Sigmoid colon (tissue), 7 donors: ENCODE results near the gene KANK4. TPM values are rescaled to one million over a fixed set of nuclear protein-coding genes. Genes with fewer than 3 reads are reported as not detected.

Experiments used
- DNase-seq: peaks from one replicate; pipeline ENCODE4 v3.0.0-alpha.2; 2019
- H3K27ac ChIP-seq, 4 donors: fragments of 200-600 bp; sonication (generic); one replicate each; pipeline ENCODE4 v1.5.1; 2016 to 2019; ENCODE audit warnings: mild to moderate bottlenecking in 1 of 4
- H3K27me3 ChIP-seq, 3 donors: fragments of 200-600 bp; sonication (generic); one replicate each; pipeline ENCODE4 v1.5.1; 2019; ENCODE audit warnings: mild to moderate bottlenecking in 1 of 3
- H3K36me3 ChIP-seq, 4 donors: fragments of 200-600 bp; sonication (generic); one replicate each; pipeline ENCODE4 v1.5.1; 2016 to 2019
- H3K4me1 ChIP-seq, 4 donors: fragments of 200-600 bp; sonication (generic); one replicate each; pipeline ENCODE4 v1.5.1; 2017 to 2019
- H3K4me3 ChIP-seq, 4 donors: fragments of 200-600 bp; sonication (generic); one replicate each; pipeline ENCODE4 v1.5.1; 2017 to 2019; ENCODE audit warnings: mild to moderate bottlenecking in 2 of 4, moderate library complexity in 1 of 4
- H3K9me3 ChIP-seq, 4 donors: fragments of 200-600 bp in 3 of 4; sonication (generic) in 3 of 4; one replicate each; pipeline versions ENCODE4 v1.5.1 to v1.6.1; 2013 to 2019
- EP300 ChIP-seq, 4 donors: sonication (generic); formaldehyde crosslinking; IDR thresholded peaks; one replicate each; pipeline ENCODE4 v1.6.1; 2017; ENCODE audit warnings: antibody characterized with exemption in 4 of 4
- POLR2A ChIP-seq, 2 donors: fragments of 450-650 bp; IDR thresholded peaks; one replicate each; pipeline ENCODE4 v1.6.1; 2016; ENCODE audit warnings: antibody characterized with exemption in 2 of 2, mild to moderate bottlenecking in 2 of 2, moderate library complexity in 2 of 2
- POLR2AphosphoS5 ChIP-seq, 4 donors: sonication (generic); formaldehyde crosslinking; IDR thresholded peaks; one replicate each; pipeline ENCODE4 v1.6.1; 2017; ENCODE audit warnings: antibody characterized with exemption in 4 of 4
- WGBS, 2 donors: extraction: QIAGEN DNeasy Blood & Tissue Kit; methylation state at CpG; one replicate each; pipeline ENCODE4 v1.1.7; 2013; 5-methylcytosine and 5-hydroxymethylcytosine counted together
- intact Hi-C: fragments of 100-400 bp; cut with DNase I; formaldehyde crosslinking; loops from one replicate; pipeline ENCODE4 v1.15.1; 2023
- polyA plus RNA-seq, 3 donors: library from polyadenylated mRNA; stranded (reverse); fragments of 200-250 nt; gene quantifications; one replicate each; pipeline ENCODE4 v1.2.3, GENCODE V29; 2013
- total RNA-seq, 4 donors: library from RNA; depleted of rRNA; stranded (reverse); fragments of >200 nt; gene quantifications; one replicate each; pipeline ENCODE4 v1.1.0, GENCODE V29; 2016
- TF ChIP-seq, protein P1 (sequence below), 4 experiments: fragments of 450-650 bp in 3 of 4; fragments of 200-600 bp in 1 of 4; IDR thresholded peaks; one replicate each; pipeline ENCODE4 v1.5.1; 2016 to 2019; ENCODE audit warnings: antibody characterized with exemption in 4 of 4, mild to moderate bottlenecking in 3 of 4, moderate library complexity in 2 of 4
- donor health status: healthy with polysubstance abuse.
- donor health status: Bipolar disorder and iron deficiency.
- donor health status: healthy.

KANK4 gene
- total and polyA plus RNA-seq, 7 donors = 0.60 to 2.4 (median 1.6) TPM; not detected in 1

DNA sequence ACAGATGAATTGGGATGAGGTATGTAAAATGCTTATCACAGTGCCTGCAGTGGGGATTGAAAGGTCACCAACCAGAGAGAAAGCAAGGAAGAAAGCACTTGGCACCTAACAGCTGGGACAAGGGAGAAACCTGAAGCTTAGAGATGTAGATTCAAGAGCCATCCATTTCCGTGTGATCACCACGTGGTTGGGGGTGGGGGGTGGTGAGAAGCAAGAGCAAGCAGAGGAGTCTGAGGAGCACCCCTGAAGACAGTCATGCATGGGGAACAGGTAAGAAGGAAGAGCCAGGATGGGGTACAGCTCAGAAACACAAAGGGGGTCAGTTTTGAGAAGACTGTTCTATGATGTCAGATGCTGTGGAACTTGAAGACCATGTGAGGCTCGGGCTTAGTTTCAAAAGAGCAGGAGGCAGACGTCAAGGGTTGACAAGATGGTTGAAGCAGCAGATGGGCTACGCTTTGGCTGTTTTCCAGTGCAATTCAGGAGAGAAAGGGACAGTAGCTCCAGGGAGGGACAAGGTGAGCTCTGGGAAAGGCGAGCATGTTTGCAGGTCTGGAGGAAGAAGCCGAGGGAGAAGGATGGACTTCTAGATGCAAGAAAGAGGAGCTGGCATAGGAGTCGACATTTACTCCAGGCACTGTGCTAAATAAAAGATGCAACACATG lies 17.4 kb downstream of the KANK4 start:
- 85 to 89% methylated on average over 8 of the region's 8 CpGs for WGBS, 2 donors
- H3K4me3 ChIP-seq = no peak overlapping the region
- H3K36me3 ChIP-seq = no peaks in the 10 kb centered on the region
- intact Hi-C loops = no loop called here
- H3K4me1 ChIP-seq = no peaks in the 10 kb centered on the region
- no peaks in the 10 kb centered on the region for H3K9me3 ChIP-seq
- H3K27ac ChIP-seq = no peak overlapping the region
- DNase-seq = no peak
- H3K27me3 ChIP-seq = no peaks in the 10 kb centered on the region
- TF ChIP-seq EP300 (IDR thresholded peaks at IDR 0.05) = no peak
- TF ChIP-seq POLR2AphosphoS5 (IDR thresholded peaks at IDR 0.05) = no peak
- TF ChIP-seq, protein P1, sequence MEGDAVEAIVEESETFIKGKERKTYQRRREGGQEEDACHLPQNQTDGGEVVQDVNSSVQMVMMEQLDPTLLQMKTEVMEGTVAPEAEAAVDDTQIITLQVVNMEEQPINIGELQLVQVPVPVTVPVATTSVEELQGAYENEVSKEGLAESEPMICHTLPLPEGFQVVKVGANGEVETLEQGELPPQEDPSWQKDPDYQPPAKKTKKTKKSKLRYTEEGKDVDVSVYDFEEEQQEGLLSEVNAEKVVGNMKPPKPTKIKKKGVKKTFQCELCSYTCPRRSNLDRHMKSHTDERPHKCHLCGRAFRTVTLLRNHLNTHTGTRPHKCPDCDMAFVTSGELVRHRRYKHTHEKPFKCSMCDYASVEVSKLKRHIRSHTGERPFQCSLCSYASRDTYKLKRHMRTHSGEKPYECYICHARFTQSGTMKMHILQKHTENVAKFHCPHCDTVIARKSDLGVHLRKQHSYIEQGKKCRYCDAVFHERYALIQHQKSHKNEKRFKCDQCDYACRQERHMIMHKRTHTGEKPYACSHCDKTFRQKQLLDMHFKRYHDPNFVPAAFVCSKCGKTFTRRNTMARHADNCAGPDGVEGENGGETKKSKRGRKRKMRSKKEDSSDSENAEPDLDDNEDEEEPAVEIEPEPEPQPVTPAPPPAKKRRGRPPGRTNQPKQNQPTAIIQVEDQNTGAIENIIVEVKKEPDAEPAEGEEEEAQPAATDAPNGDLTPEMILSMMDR (IDR thresholded peaks at IDR 0.05) = no peak
- no peak for TF ChIP-seq POLR2A (IDR thresholded peaks at IDR 0.05)

DNA sequence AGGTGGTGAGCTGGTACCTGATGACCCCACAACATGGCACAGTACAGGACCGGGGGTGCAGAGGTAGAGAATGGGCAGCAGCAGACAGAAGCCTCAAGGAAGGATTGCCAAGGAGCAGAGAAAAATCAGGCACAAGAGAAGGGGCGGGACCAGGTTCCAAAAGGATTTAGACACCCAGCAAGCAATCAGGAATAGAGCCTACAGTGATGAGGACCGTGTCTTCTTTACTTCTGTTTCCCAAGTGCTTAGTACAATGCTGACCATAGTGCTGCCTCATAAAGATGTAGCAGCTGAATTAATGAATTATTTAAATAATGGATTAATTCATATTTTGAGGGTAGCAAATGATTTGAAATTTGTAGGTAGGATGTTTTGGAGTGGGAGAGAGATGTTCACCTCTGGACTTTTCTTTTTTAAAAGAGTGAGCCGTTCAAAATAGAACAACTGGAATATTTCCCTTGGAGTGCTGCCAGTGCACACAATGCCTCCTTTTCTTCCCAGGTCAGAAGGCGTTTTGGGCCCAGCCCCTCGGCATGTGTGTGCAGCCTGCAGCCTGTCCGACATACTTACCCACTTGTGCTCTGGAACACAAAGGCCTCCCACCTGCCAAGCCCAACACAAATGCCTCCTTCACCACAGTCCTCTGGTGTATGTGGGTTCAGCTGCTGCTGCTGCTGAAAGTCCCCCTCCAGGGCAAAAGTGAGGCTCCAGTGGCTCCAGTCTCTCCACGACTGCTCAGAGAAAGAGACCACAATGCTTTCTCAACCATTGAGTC lies 19.6 kb downstream of the KANK4 start:
- WGBS, 2 donors = 36 to 65% methylated on average over 8 of the region's 8 CpGs
- Histone ChIP-seq H3K27ac (no peak overlapping the region), H3K9me3 (no peaks in the 10 kb centered on the region), H3K36me3 (no peaks in the 10 kb centered on the region), H3K4me3 (no peak overlapping the region), H3K27me3 (no peaks in the 10 kb centered on the region), H3K4me1 (peaks cover 0 to 7% (median 2%) of the 10 kb centered on the region in 4 donors)
- intact Hi-C loops = no loop called here
- no peak for DNase-seq
- TF ChIP-seq POLR2AphosphoS5 (IDR thresholded peaks at IDR 0.05) = no peak
- TF ChIP-seq, protein P1 (IDR thresholded peaks at IDR 0.05) = no peak
- TF ChIP-seq EP300 (IDR thresholded peaks at IDR 0.05) = no peak
- TF ChIP-seq POLR2A (IDR thresholded peaks at IDR 0.05) = no peak

DNA sequence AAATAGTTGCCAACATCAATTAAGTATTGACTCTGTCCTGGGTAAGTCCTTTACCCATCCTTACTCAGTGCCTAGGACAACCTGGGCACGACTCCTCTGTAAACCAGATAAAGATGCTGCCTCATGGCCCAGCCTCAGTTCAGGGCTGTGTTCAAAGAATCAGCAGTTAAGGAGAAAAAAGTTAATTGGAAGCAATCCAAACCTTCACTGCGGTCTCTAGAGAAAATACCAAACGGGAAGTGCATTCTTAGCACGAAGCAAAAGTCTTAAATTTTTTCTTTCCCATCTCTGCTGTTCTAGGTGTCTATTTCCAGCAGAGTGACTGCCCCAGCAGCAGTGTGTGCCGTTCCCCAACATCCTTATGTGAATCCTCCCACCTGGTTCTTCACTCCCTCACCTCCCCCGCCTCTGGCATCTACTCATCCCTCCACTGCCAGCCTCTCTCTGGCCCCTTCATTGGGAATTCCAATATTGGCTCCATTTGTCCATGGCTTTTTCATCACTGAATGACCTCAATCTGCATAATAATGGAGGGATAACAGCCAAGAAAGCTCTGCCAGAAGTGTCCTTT lies 23.2 kb downstream of the KANK4 start:
- no peak for TF ChIP-seq EP300 (IDR thresholded peaks at IDR 0.05)
- no peak for TF ChIP-seq POLR2AphosphoS5 (IDR thresholded peaks at IDR 0.05)
- TF ChIP-seq POLR2A (IDR thresholded peaks at IDR 0.05) = no peak
- TF ChIP-seq, protein P1 (IDR thresholded peaks at IDR 0.05) = no peak
- no peak overlapping the region for H3K4me3 ChIP-seq

DNA sequence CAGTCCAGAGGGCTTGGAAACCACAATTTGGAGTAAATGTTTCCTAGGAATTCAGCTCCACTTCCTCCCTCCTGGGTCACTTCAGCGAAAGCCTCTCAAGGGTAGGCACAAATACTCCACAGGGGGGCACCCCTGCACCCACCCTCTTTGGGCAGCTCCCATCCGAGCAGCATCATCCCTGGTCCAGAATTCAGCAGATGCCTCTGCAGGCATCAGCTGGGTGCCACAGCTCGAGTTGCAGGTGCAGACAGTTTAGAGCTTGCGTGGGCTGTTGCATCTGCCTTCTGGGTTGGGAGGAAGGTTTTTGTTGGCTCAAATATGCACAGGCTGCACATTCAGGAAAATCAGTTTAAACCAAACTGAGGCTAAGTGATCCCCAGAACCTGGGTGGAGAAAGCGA lies 25.0 kb downstream of the KANK4 start:
- DNase-seq = no peak
- intact Hi-C loops = no loop called here
- WGBS, 2 donors = 81% methylated on average over 5 of the region's 5 CpGs
- H3K4me1 ChIP-seq = peaks cover 0 to 7% (median 2%) of the 10 kb centered on the region in 4 donors
- no peaks in the 10 kb centered on the region for H3K9me3 ChIP-seq
- H3K27ac ChIP-seq = no peak overlapping the region
- H3K4me3 ChIP-seq = no peak overlapping the region
- H3K36me3 ChIP-seq = no peaks in the 10 kb centered on the region
- H3K27me3 ChIP-seq = no peaks in the 10 kb centered on the region
- TF ChIP-seq POLR2A (IDR thresholded peaks at IDR 0.05) (no peak), POLR2AphosphoS5 (IDR thresholded peaks at IDR 0.05) (no peak), EP300 (IDR thresholded peaks at IDR 0.05) (no peak)
- TF ChIP-seq, protein P1 (IDR thresholded peaks at IDR 0.05) = no peak

More for the DNA sequence above, 23.2 kb downstream of the KANK4 start:
- Histone ChIP-seq H3K4me1 (peaks cover 0 to 7% (median 2%) of the 10 kb centered on the region in 4 donors), H3K36me3 (no peaks in the 10 kb centered on the region), H3K27me3 (no peaks in the 10 kb centered on the region), H3K9me3 (no peaks in the 10 kb centered on the region), H3K27ac (no peak overlapping the region)
- no peak for DNase-seq
- intact Hi-C loops = no loop called here
- WGBS, 2 donors = 12 to 16% methylated on average over 6 of the region's 6 CpGs
